Stimulated activated effector memory CD8-positive, alpha-beta T cell treated with anti-CD3 and anti-CD28 coated beads, Interleukin-12 subunit alpha, Interleukin-12 subunit beta, amount 100 ng/mL, for 72 hours (primary cell): ENCODE measurements around the gene SPAG16.
"Not testable (repeated sequence)": the region's sequence is repeated elsewhere in the genome, so short reads cannot be mapped to it uniquely, and the experiment has no call there.

Source experiments
- ATAC-seq: fragments of 150-1000 bp; cut with Tn5 transposase; 2 replicates; pipeline ENCODE4 v1.10.0; 2021
- DNase-seq, 2 donors: peaks; one replicate each; pipeline ENCODE4 v3.0.0; 2021 to 2022; ENCODE audit warnings: low spot score in 2 of 2
- H3K27ac Mint-ChIP-seq: one replicate; pipeline ENCODE4 v1.8.0; 2022; ENCODE audit warnings: mild to moderate bottlenecking, mixed read lengths
- H3K36me3 Mint-ChIP-seq: one replicate; pipeline ENCODE4 v1.8.0; 2022; ENCODE audit warnings: mild to moderate bottlenecking, mixed read lengths
- H3K4me1 Mint-ChIP-seq: one replicate; pipeline ENCODE4 v1.8.0; 2022; ENCODE audit warnings: mixed read lengths
- H3K4me3 Mint-ChIP-seq: one replicate; pipeline ENCODE4 v1.8.0; 2022; ENCODE audit warnings: mild to moderate bottlenecking, mixed read lengths
- H3K9me3 Mint-ChIP-seq: one replicate; pipeline ENCODE4 v1.8.0; 2022; ENCODE audit warnings: mixed read lengths

SPAG16 gene

DNA sequence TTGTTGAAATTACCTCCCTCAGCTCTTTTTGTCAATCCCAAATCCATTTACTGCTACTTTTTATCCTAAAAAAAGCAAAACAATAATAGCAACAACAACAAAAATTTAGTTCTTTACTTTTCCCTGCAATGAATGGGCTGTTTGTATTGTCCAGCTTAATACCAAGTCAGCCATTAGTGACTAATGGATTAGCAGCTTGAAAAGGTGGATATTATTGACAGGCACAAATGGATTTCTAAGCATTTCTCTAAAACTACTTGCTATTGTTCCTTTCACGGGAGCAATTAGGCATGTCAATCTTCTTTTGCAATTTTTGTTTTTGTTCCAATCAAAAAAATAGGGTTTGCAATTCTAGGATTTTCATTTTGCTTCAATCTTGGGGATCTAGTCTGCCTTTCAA is 32.1 kb upstream of the SPAG16 start:
- Mint-ChIP-seq H3K4me1 (no peaks in the 10 kb centered on the region), H3K4me3 (no peak overlapping the region), H3K27ac (no peak overlapping the region), H3K36me3 (no peaks in the 10 kb centered on the region), H3K9me3 (no peaks in the 10 kb centered on the region)
- DNase-seq (no peak), ATAC-seq (no peak)

DNA sequence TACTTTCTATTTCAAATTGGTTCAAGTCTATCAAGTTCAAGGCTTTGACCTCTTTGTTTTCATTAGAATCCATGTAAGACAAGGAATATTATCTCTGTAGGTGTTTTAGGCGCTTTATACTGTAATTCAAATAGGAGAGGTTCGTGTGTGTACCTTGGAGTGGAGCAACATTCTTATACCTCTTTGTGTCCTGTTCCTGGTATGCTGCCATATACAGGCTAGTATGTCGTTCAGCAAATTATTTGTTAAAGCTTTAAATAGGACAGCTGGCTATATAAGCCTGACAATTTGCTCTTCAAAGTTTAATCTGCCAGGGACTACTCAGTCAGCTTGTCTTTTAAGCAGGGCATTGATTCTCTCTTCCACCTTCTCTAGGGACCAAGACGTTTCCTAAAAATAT is 31.1 kb upstream of the SPAG16 start:
- Mint-ChIP-seq H3K4me1 (no peaks in the 10 kb centered on the region), H3K36me3 (no peaks in the 10 kb centered on the region), H3K9me3 (no peaks in the 10 kb centered on the region), H3K4me3 (no peak overlapping the region), H3K27ac (no peak overlapping the region)
- ATAC-seq (no peak), DNase-seq (no peak)

DNA sequence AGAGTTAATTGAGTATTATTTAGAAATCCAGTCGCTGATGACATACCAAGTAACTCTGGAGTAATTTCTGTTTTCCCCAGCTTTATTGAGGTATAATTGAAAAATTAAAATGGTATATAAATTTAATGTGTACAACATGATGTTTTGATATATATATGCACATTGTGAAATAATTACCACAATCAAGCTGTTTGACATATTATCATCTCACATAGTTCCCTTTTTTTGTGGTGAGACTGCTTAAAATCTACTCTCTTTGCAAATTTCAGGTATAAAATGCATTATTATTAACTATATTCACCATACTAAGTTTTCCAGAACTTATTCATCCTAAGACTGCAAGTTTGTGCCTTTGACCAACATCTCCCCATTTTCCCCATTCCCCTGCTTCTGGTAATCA is 25.0 kb upstream of the SPAG16 start:
- Mint-ChIP-seq H3K27ac (no peak overlapping the region), H3K4me3 (no peak overlapping the region), H3K9me3 (no peaks in the 10 kb centered on the region), H3K4me1 (no peaks in the 10 kb centered on the region), H3K36me3 (no peaks in the 10 kb centered on the region)
- ATAC-seq (no peak), DNase-seq (no peak)

DNA sequence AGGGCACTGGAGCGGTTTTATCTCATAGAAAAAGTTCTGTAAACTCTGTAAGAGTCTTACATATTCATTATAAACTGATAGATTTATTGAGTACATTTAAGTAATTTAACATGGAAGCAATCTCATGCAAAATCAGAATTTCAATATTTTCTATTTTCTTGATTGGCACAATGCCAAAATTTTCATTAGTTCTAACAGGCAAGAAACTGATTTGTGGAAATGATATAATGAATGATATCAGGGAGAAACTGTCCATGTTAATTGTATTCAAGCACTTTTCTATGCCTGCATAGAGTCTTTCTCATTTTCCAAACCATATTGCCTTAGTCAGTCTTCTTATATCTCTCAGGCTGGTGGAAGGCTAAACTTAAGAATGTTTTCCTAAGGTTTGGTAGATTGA is 23.0 kb upstream of the SPAG16 start:
- H3K4me1 Mint-ChIP-seq = no peaks in the 10 kb centered on the region
- no peak overlapping the region for H3K4me3 Mint-ChIP-seq
- no peaks in the 10 kb centered on the region for H3K36me3 Mint-ChIP-seq

DNA sequence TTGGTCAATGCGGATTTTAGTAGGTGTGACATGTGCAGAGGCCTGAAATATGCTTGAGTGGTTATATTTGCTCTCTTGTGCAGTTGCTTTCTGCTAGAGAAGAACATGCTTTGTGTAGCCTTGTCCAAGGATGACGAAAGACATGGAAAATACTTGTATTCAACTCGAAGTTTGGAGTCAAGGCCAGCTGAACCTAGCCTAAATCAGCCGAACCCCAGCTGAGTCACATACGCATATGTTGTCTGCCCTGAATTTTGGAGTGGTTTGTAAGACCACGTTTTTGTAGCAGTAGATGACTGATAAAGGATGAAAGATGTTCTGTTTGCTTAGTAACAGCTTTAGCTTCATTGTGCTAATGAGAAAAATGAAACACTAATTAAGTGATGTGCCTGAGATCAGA is 22.5 kb upstream of the SPAG16 start:
- DNase-seq = no peak
- ATAC-seq = no peak
- H3K9me3 Mint-ChIP-seq = no peaks in the 10 kb centered on the region
- no peak overlapping the region for H3K4me3 Mint-ChIP-seq
- H3K36me3 Mint-ChIP-seq = no peaks in the 10 kb centered on the region
- H3K4me1 Mint-ChIP-seq = no peaks in the 10 kb centered on the region
- no peak overlapping the region for H3K27ac Mint-ChIP-seq

More for the DNA sequence above, 23.0 kb upstream of the SPAG16 start:
- no peak for DNase-seq
- H3K27ac Mint-ChIP-seq = no peak overlapping the region
- no peak for ATAC-seq
- no peaks in the 10 kb centered on the region for H3K9me3 Mint-ChIP-seq

DNA sequence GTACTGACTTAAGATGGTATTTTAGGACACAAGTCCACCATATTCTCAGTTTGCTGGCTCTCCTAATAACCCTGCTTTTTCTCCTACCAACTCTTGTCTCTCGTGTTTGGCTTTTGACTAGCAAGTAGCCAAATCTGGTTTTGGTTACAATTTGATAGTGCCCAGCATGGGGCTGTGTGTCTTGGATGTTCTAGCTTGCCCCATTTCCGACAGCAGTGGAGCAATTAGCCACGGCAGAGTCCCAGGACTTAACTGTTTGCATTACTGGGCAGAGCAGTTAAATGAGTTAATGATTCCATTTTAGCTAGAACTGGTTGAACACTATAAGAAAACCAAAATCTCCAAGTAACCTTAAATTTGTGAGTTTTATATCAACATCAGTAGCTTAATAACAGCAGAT is 18.6 kb upstream of the SPAG16 start:
- ATAC-seq (no peak), DNase-seq (no peak)
- no peaks in the 10 kb centered on the region for H3K36me3 Mint-ChIP-seq
- H3K4me3 Mint-ChIP-seq = no peak overlapping the region
- no peaks in the 10 kb centered on the region for H3K9me3 Mint-ChIP-seq
- no peaks in the 10 kb centered on the region for H3K4me1 Mint-ChIP-seq
- no peak overlapping the region for H3K27ac Mint-ChIP-seq

DNA sequence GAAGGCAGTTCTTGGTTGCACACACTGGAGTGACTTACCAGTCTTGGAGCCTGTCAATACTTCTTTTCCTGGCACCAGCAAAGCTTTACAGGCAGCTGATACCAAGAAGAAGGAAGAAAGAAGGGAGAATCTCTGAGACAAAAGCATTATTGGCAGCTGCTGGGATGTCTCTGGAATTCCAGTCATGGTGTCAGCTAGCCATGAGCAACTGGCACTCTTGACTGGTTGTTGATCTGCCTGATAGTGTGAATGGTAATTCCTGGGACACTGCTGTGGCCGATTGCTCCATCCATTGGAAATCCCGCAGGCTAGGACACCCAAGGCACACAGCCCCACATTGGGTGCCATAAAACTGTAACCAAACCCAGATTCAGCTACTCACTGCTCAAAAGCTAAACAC is 17.8 kb upstream of the SPAG16 start:
- Mint-ChIP-seq H3K36me3 (no peaks in the 10 kb centered on the region), H3K27ac (no peak overlapping the region), H3K9me3 (no peaks in the 10 kb centered on the region), H3K4me3 (no peak overlapping the region), H3K4me1 (no peaks in the 10 kb centered on the region)
- ATAC-seq = no peak
- DNase-seq = no peak

DNA sequence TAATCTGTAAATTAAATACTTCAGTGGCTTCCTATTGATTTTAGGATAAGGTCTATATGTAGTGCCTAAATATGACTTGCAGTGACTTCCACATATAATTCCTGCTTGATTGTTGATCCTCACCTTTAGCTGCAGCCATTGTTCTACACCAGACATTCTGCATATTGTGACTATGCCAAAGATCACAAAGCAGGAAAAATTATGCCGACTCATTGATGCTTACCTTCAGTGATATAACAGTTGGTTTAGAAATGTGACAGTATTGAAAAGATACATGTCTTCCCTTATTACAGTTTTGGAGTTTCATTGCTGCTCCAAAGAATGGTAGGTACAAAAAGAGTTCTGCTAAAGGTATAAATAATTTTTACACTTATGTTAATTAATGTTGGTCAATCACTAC is 12.3 kb upstream of the SPAG16 start:
- Mint-ChIP-seq H3K9me3 (no peaks in the 10 kb centered on the region), H3K36me3 (no peaks in the 10 kb centered on the region), H3K4me3 (no peak overlapping the region), H3K4me1 (no peaks in the 10 kb centered on the region), H3K27ac (no peak overlapping the region)
- no peak for DNase-seq
- ATAC-seq = no peak

DNA sequence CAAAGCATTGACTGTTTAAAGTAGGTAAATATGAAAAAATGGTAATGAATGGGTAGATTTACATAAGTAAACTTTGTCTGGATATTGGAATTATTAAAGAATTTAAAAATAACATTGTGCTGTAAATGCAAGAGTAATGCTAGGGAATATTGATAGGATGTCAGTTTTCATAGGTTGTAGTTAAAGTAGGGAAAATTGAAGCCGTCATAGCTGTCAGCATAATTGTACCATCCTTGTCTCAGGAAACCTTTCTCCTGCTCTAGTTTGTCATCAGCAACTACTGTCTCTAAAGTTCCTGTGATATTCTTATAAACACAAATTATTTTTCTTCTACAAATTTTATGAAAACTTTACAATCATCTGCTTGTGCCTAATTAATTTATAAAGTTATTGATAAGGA is 10.1 kb upstream of the SPAG16 start:
- Mint-ChIP-seq H3K27ac (no peak overlapping the region), H3K9me3 (peaks cover 6% of the 10 kb centered on the region), H3K4me1 (no peaks in the 10 kb centered on the region), H3K36me3 (no peaks in the 10 kb centered on the region), H3K4me3 (no peak overlapping the region)
- ATAC-seq = no peak
- no peak for DNase-seq

DNA sequence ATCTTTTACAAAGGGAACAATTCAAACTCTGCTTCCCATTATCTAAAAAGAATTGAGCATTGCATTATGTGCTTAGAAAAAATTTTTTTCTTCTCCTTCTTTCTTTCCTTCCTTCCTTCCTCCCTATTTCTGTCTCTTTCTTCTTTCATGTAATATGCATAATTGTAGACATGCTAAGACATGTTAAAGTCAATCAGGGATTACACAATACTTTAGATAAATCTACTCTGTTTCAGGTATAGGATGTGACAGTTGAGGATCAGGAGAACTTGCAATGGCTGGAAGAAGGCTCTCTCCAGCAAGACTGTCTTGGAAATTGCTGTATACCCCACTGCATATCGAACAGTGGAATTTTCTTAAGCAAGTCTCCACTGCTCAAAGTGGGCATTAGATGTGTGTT is 9.0 kb upstream of the SPAG16 start:
- Mint-ChIP-seq H3K4me1 (no peaks in the 10 kb centered on the region), H3K4me3 (no peak overlapping the region), H3K9me3 (peaks cover 6% of the 10 kb centered on the region), H3K36me3 (no peaks in the 10 kb centered on the region), H3K27ac (no peak overlapping the region)
- no peak for ATAC-seq
- no peak for DNase-seq

DNA sequence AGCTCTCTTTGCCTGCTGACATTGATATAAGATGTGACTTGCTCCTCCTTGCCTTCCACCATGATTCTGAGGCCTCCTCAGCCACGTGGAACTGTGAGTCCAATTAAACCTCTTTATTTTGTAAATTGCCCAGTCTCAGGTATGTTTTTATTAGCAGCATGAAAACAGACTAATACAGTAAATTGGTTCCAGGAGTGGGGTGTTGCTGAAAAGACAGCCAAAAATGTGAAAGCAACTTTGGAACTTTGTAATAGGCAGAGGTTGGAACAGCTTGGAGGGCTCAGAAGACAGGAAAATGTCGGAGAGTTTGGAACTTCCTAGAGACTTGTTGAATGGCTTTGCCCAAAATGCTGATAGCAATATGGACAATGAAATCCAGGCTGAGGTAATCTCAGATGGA is 7.1 kb upstream of the SPAG16 start:
- not testable (repeated sequence) for ATAC-seq, H3K9me3 Mint-ChIP-seq, H3K4me1 Mint-ChIP-seq, DNase-seq, H3K27ac Mint-ChIP-seq, H3K4me3 Mint-ChIP-seq, H3K36me3 Mint-ChIP-seq

DNA sequence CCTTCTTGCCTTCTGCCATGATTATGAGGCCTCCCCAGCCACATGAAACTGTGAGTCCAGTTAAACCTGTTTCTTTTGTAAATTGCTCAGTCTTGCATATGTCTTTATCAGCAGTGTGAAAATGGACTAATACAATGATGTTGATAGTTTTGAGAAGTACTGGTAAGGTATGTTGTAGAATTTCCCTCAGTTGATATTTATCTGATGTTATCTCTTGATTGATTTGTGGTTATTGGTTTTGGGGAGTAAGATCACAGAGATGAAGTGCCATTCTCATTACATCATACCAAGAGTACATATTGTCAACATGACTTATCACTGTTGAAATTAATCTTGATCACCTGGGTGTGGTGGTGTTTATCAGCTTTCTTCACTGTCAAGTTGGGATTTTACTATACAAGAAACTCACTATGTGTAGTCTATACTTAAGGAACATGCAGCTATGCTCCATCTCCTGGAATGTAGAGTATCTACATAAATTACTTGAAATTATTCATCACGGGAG is 5.1 kb upstream of the SPAG16 start:
- ATAC-seq = no peak
- DNase-seq = no peak
- peaks cover 3% of the 10 kb centered on the region for H3K36me3 Mint-ChIP-seq
- H3K9me3 Mint-ChIP-seq = peaks cover 6% of the 10 kb centered on the region
- H3K27ac Mint-ChIP-seq = no peak overlapping the region
- no peak overlapping the region for H3K4me3 Mint-ChIP-seq
- H3K4me1 Mint-ChIP-seq = peaks cover 12% of the 10 kb centered on the region

DNA sequence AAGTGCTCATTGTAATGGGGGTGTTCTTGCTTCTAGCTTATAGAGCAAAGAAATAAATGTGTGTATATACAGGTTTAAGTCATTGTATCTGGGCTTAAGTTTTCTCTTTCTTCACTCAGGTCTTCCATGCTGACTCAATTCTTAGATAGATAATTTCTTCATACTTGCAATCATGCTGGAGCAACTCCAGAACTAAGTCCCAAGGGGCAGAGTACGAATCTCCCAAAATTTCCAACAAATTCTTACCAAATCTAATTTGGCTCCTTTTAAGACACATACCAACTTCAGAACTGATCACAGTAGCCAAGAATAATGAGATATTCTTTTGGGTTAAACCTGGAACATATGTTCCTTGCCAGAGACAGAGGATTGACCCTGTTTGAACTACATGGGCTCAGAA is 4.3 kb upstream of the SPAG16 start:
- no peak overlapping the region for H3K4me3 Mint-ChIP-seq
- DNase-seq = no peak
- peaks cover 6% of the 10 kb centered on the region for H3K9me3 Mint-ChIP-seq
- H3K36me3 Mint-ChIP-seq = peaks cover 7% of the 10 kb centered on the region
- H3K27ac Mint-ChIP-seq = no peak overlapping the region
- H3K4me1 Mint-ChIP-seq = peaks cover 12% of the 10 kb centered on the region
- ATAC-seq = no peak

DNA sequence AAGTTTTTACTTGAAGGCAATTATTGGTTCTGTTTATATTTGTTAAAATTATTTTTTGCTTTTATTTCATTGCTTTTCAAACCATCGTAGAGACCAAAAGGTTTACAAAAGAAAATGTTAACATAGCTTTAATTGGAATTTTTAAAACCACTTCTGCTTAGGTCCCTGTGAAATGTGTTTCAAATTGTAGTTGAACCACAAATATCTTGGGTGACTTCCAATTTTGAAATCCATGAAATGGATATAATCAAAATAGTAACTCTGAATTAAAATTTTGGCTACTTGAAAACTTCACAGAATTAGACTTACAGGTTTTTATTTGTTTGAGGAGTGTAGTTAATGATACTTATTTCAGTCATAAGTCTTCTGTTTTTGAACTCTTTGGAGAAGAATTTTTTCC is 3.1 kb upstream of the SPAG16 start:
- Mint-ChIP-seq H3K27ac (no peak overlapping the region), H3K36me3 (peaks cover 7% of the 10 kb centered on the region), H3K9me3 (peaks cover 6% of the 10 kb centered on the region), H3K4me1 (peaks cover 21% of the 10 kb centered on the region), H3K4me3 (no peak overlapping the region)
- ATAC-seq = no peak
- DNase-seq = no peak

DNA sequence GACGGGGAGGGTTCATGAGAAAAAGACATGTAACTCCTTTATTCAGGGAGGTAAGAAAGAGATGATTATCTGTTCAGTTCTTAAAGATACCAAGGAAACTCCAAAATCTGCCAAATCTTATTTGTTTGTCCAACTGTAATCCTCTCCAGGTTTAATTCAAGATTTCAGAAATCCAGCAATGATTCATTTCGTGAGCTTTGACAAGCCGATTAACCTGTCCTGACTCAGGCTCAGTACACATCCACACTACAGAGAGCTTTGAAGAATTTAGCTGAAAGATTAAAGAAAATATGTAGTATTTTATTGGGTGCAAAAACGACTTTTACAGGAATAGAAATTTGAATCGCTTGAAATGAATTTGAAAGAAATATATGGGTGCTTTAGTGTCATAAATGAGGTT is 1.1 kb downstream of the SPAG16 start:
- H3K27ac Mint-ChIP-seq = peak overlapping the region; percentile 29
- DNase-seq (no peak), ATAC-seq (no peak)
- H3K4me1 Mint-ChIP-seq = peaks cover 36% of the 10 kb centered on the region
- peak overlapping the region; percentile 90 for H3K4me3 Mint-ChIP-seq
- H3K36me3 Mint-ChIP-seq = peaks cover 7% of the 10 kb centered on the region
- no peaks in the 10 kb centered on the region for H3K9me3 Mint-ChIP-seq

DNA sequence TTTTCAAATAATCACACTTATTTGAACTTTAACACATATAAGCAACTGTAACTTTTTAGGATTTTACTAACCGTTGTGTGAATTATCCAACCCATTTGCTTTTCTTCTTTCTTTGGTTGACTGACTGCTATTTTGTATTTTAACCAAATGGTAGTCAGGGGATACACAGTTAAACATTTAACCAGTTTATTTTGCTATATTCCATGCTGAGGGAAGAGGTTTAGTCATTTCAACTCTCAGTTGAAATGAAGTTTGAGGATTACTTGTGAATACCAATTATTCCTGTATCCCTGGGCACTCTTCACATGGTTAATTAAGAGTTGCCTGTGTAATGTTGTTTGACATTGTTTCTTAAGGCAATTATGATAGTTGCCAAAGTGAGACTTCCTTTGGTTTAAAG is 1.9 kb downstream of the SPAG16 start:
- Mint-ChIP-seq H3K36me3 (peaks cover 7% of the 10 kb centered on the region), H3K4me1 (peaks cover 37% of the 10 kb centered on the region), H3K9me3 (no peaks in the 10 kb centered on the region), H3K4me3 (no peak overlapping the region), H3K27ac (peak overlapping the region; percentile 29)
- DNase-seq = no peak
- ATAC-seq = no peak
